ENCODE measurements around the gene GPBP1. TPM values are rescaled to one million over a fixed set of nuclear protein-coding genes. Genes with fewer than 3 reads are reported as not detected.

Gene GPBP1
- total and polyA plus RNA-seq, 2 of the 4 experiments (the other 2 are of a cell fraction), result 24.3 to 29.2 TPM

DNA sequence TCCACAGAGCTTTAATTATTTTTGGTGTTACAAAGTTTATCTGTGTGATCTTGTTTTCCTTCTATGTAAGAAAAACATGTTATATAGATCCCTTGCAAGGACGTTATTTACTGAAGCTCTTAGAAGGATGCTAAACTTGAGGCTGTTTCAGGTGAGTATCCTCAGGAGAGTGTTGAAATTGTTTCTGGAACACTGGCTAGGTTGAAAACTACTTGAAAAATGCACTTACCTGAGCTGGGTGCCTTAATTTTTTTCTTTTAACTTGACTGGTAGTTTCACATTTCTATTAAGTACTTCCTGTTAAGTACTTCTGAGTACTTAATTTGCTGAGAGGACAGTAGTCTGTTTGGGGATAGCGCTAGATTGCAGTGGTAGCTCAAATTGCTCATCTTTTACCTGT lies 18.1 kb downstream of the GPBP1 start:
- peaks cover 4 to 68% of the 10 kb centered on the region in 2 experiments; a peak in 3 of 4 replicates for H3K79me1 ChIP-seq (ENCODE audit: low read depth in 1 of 2, low read length in 2 of 2)
- TF ChIP-seq MXI1 (IDR thresholded peaks at IDR 0.05; ENCODE audit: borderline replicate concordance, low read depth, low read length) (no peak), MAZ (IDR thresholded peaks at IDR 0.05; ENCODE audit: borderline replicate concordance, low read depth, low read length) (no peak), NFE2L2 (IDR thresholded peaks at IDR 0.05; ENCODE audit: low read depth, low read length) (no peak), RFX5 (IDR thresholded peaks at IDR 0.05; ENCODE audit: low read depth, low read length) (no peak), MAFK (IDR thresholded peaks at IDR 0.05; ENCODE audit: low read depth, low read length) (no peak), CHD1 (IDR thresholded peaks at IDR 0.05; ENCODE audit: low read depth, low read length) (no peak), SMC3 (IDR thresholded peaks at IDR 0.05; ENCODE audit: low read depth, low read length) (no peak), CTCF (conservative IDR thresholded peaks at IDR 0.05; ENCODE audit: low read depth, low read length) (no peak), POLR2A (IDR thresholded peaks at IDR 0.05; ENCODE audit: low read depth, low read length) (no peak), RAD21 (IDR thresholded peaks at IDR 0.05; ENCODE audit: low read length) (no peak), RCOR1 (IDR thresholded peaks at IDR 0.05; ENCODE audit: insufficient replicate concordance, low read length) (no peak), BHLHE40 (IDR thresholded peaks at IDR 0.05; ENCODE audit: low read depth, low read length) (no peak), CEBPB (IDR thresholded peaks at IDR 0.05; ENCODE audit: low read depth, low read length) (no peak), FOS (IDR thresholded peaks at IDR 0.05; ENCODE audit: low read depth, low read length) (no peak)
- TF ChIP-seq, protein P1, sequence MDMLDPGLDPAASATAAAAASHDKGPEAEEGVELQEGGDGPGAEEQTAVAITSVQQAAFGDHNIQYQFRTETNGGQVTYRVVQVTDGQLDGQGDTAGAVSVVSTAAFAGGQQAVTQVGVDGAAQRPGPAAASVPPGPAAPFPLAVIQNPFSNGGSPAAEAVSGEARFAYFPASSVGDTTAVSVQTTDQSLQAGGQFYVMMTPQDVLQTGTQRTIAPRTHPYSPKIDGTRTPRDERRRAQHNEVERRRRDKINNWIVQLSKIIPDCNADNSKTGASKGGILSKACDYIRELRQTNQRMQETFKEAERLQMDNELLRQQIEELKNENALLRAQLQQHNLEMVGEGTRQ (IDR thresholded peaks at IDR 0.05; ENCODE audit: low read depth, low read length), result no peak
- TF ChIP-seq, protein P2, sequence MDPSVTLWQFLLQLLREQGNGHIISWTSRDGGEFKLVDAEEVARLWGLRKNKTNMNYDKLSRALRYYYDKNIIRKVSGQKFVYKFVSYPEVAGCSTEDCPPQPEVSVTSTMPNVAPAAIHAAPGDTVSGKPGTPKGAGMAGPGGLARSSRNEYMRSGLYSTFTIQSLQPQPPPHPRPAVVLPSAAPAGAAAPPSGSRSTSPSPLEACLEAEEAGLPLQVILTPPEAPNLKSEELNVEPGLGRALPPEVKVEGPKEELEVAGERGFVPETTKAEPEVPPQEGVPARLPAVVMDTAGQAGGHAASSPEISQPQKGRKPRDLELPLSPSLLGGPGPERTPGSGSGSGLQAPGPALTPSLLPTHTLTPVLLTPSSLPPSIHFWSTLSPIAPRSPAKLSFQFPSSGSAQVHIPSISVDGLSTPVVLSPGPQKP (IDR thresholded peaks at IDR 0.05; ENCODE audit: borderline replicate concordance, low read depth, low read length), result no peak
- no CpG with 5 or more reads among the region's 2 CpGs for WGBS, 2 experiments (ENCODE audit: extremely low coverage in 2 of 2, insufficient read length in 1 of 2)
- H3K4me1 ChIP-seq (ENCODE audit: control insufficient read depth, insufficient read depth, low read length), result peaks cover 6% of the 10 kb centered on the region
- ChIA-PET CTCF (no interaction called here), POLR2A (ENCODE audit: unreplicated experiment) (no interaction called here)
- no peak overlapping the region for H2BK20ac ChIP-seq (ENCODE audit: low read depth, low read length)
- H3K4me2 ChIP-seq (ENCODE audit: low read depth, low read length), result no peak overlapping the region
- no peak overlapping the region for H3K4me3 ChIP-seq (ENCODE audit: insufficient read depth, low read depth, low read length)
- H2AFZ ChIP-seq (replicated peaks; ENCODE audit: low read length, poor library complexity), result no peak overlapping the region
- intact Hi-C loops (cut with micrococcal nuclease) (no loop called here), in situ Hi-C loops (cut with MboI; ENCODE audit: low sequenced_read_pairs) (no loop called here), dilution Hi-C loops (cut with HindIII; ENCODE audit: low sequenced_read_pairs, unreplicated experiment) (no loop called here)
- H4K5ac ChIP-seq (ENCODE audit: low read depth, low read length), result no peak overlapping the region
- H3K9ac ChIP-seq (ENCODE audit: low read depth, low read length), result no peak overlapping the region
- no peak overlapping the region for H2AK9ac ChIP-seq (replicated peaks; ENCODE audit: low read depth, low read length, poor library complexity)
- no peak overlapping the region for H3K27ac ChIP-seq (ENCODE audit: insufficient read depth, low read length)
- H4K91ac ChIP-seq (ENCODE audit: insufficient read depth, low read depth, low read length), result no peak overlapping the region
- no TSS peak for BruUV-seq (replicated peaks)
- peaks cover 84% of the 10 kb centered on the region for H4K20me1 ChIP-seq (ENCODE audit: insufficient read depth, low read length)
- no peak overlapping the region for H2BK120ac ChIP-seq (ENCODE audit: low read depth, low read length)
- H2AK5ac ChIP-seq (ENCODE audit: low read depth, low read length), result no peak overlapping the region
- no peak overlapping the region for H3K14ac ChIP-seq (replicated peaks; ENCODE audit: low read depth, low read length)
- peaks cover 11% of the 10 kb centered on the region for H3K9me1 ChIP-seq (ENCODE audit: insufficient read depth, low read length)
- H3K4ac ChIP-seq (ENCODE audit: low read depth, low read length), result no peak overlapping the region
- H3K9me3 ChIP-seq (ENCODE audit: control insufficient read depth, insufficient read depth, low read length), result no peaks in the 10 kb centered on the region
- peaks cover 5% of the 10 kb centered on the region for H3K36me3 ChIP-seq (ENCODE audit: control insufficient read depth, insufficient read depth, low read length)
- DNase-seq, result no peak
- no peak overlapping the region for H3K23ac ChIP-seq (ENCODE audit: low read depth, low read length)
- H2BK5ac ChIP-seq (ENCODE audit: low read depth, low read length, poor library complexity, severe bottlenecking), result no peak overlapping the region
- no peak overlapping the region for H4K8ac ChIP-seq (ENCODE audit: low read depth in 2 of 2, low read length in 2 of 2)
- H3K18ac ChIP-seq (ENCODE audit: low read depth, low read length), result no peak overlapping the region
- no peak for ATAC-seq (ENCODE audit: low read depth)
- no peak overlapping the region for H2BK15ac ChIP-seq (ENCODE audit: low read depth, low read length)
- H3K27me3 ChIP-seq (ENCODE audit: control insufficient read depth, insufficient read depth, low read length), result no peaks in the 10 kb centered on the region
- no peak overlapping the region for H3K56ac ChIP-seq (ENCODE audit: extremely low read depth, insufficient read depth, low read length)
